Ovary (tissue), 9 donors: ENCODE data around the gene KLHL30. TPM values are rescaled to one million over a fixed set of nuclear protein-coding genes. Genes with fewer than 3 reads are reported as not detected.

ENCODE experiments used
- DNase-seq, 5 donors: peaks; one replicate each; pipeline ENCODE4 v3.0.0-alpha.2; 2019 to 2020
- H3K27ac ChIP-seq, 2 donors: fragments of 200-600 bp; one replicate each; pipeline versions ENCODE4 v1.5.1 to v1.8.0; 2019 to 2022
- H3K27me3 ChIP-seq: fragments of 200-600 bp; one replicate; pipeline ENCODE4 v1.8.0; 2022
- H3K36me3 ChIP-seq: fragments of 200-600 bp; sonication (generic); one replicate; pipeline ENCODE4 v1.5.1; 2019
- H3K4me1 ChIP-seq: one replicate; pipeline ENCODE4 v1.8.1; 2013; ENCODE audit warnings: mild to moderate bottlenecking, moderate library complexity; ENCODE audit not compliant: insufficient read depth
- H3K4me3 ChIP-seq: fragments of 200-600 bp; sonication (generic); one replicate; pipeline ENCODE4 v1.5.1; 2017
- H3K9me3 ChIP-seq, 2 donors: fragments of 200-600 bp in 1 of 2; sonication (generic) in 1 of 2; one replicate each; pipeline versions ENCODE4 v1.5.1 to v1.8.1; 2013 to 2019; ENCODE audit warnings: mild to moderate bottlenecking in 1 of 2, moderate library complexity in 1 of 2
- EP300 ChIP-seq: sonication (generic); formaldehyde crosslinking; IDR thresholded peaks from one replicate; pipeline ENCODE4 v1.6.1; 2017; ENCODE audit warnings: antibody characterized with exemption
- POLR2A ChIP-seq: fragments of 450-650 bp; IDR thresholded peaks from one replicate; pipeline ENCODE4 v1.6.1; 2017; ENCODE audit warnings: antibody characterized with exemption, mild to moderate bottlenecking, moderate library complexity
- WGBS, 3 donors: extraction: QIAGEN DNeasy Blood & Tissue Kit in 1 of 3; methylation state at CpG; one replicate each; pipeline versions ENCODE4 v1.1.5 to v1.1.7; 2013 to 2017; 5-methylcytosine and 5-hydroxymethylcytosine counted together
- intact Hi-C, 4 donors: fragments of 100-400 bp; cut with DNase I; formaldehyde crosslinking; loops; one replicate each; pipeline versions ENCODE4 v1.11.0 to v1.15.1; 2022 to 2023
- polyA plus RNA-seq, 2 donors: library from polyadenylated mRNA; stranded (reverse); fragments of 200-250 nt in 1 of 2; fragments of 350-450 nt in 1 of 2; fragmentation: Illumina TruSeq in 1 of 2; extraction: RNeasy Lipid Tissue Mini Kit (QIAGEN cat#74804) in 1 of 2; gene quantifications; one replicate each; pipeline ENCODE4 v1.2.3, GENCODE V29; 2013 to 2014
- total RNA-seq, 7 donors: library from RNA; depleted of rRNA in 2 of 7; stranded (reverse); fragments of >200 nt in 2 of 7; fragmentation: NEBNext Ultra II Directional in 3 of 7; extraction: Animal tissue kit (Norgen Biotek cat#: 25700) in 3 of 7; gene quantifications; one replicate each; pipeline versions ENCODE4 v1.1.0 to v1.2.4, GENCODE V29; 2016 to 2023
- TF ChIP-seq, protein P1 (sequence below), 3 donors: fragments of 450-650 bp in 2 of 3; fragments of 200-600 bp in 1 of 3; IDR thresholded peaks; one replicate each; pipeline versions ENCODE4 v1.5.1 to v1.8.0; 2016 to 2022; ENCODE audit warnings: antibody characterized with exemption in 3 of 3, mild to moderate bottlenecking in 1 of 3
- donor health status: DM: no; HTN: no; CAD: no; lungs with moderate emphysema.
- donor health status: DM: no; HTN: no; CAD: no.
- donor health status: Bipolar disorder and iron deficiency.
- donor health status: DM: yes; HTN: yes; CAD: no.
- donor health status: DM: no; HTN: no; CAD: no.
- donor health status: DM: yes; HTN: yes; CAD: no.

KLHL30 gene
- total and polyA plus RNA-seq, 9 donors = 0.08 to 0.74 (median 0.24) TPM; not detected in 1

DNA sequence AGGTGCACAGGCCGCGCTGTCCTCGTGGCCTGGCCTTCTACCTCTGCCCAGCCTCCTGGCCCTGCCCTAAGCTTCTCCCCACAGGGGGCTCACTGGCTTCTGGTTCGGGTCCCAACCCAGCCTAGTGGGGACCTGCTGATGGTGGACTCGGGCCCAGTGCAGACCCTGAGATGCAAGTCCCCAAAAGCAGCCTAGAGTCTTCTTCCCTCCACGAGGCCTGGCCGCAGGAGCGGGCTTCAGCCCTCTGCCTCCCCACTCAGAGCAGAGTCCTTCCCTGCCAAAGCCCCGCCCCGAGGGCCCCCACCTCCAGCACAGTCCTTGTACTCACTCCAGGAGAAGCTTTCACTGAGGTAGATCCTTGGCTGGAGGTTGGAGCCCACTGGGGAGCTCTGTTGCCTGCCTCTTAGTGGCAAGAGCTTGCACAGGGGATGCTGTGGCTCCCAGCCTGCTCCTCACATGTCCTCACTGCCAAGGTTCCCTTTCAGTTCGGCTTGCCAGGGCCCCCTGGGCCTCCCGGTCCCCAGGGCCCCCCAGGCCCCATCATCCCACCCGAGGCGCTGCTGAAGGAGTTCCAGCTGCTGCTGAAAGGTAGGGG lies 23.9 kb downstream of the KLHL30 start:
- Histone ChIP-seq H3K36me3 (no peaks in the 10 kb centered on the region), H3K4me1 (peaks cover 9% of the 10 kb centered on the region), H3K9me3 (no peaks in the 10 kb centered on the region), H3K27me3 (no peaks in the 10 kb centered on the region), H3K4me3 (no peak overlapping the region), H3K27ac (no peak overlapping the region)
- 82 to 86% (median 84%) methylated on average over 12 to 14 of the region's 14 CpGs for whole genome bisulfite sequencing, 3 donors
- no peak for TF ChIP-seq EP300
- TF ChIP-seq, protein P1, sequence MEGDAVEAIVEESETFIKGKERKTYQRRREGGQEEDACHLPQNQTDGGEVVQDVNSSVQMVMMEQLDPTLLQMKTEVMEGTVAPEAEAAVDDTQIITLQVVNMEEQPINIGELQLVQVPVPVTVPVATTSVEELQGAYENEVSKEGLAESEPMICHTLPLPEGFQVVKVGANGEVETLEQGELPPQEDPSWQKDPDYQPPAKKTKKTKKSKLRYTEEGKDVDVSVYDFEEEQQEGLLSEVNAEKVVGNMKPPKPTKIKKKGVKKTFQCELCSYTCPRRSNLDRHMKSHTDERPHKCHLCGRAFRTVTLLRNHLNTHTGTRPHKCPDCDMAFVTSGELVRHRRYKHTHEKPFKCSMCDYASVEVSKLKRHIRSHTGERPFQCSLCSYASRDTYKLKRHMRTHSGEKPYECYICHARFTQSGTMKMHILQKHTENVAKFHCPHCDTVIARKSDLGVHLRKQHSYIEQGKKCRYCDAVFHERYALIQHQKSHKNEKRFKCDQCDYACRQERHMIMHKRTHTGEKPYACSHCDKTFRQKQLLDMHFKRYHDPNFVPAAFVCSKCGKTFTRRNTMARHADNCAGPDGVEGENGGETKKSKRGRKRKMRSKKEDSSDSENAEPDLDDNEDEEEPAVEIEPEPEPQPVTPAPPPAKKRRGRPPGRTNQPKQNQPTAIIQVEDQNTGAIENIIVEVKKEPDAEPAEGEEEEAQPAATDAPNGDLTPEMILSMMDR (IDR thresholded peaks at IDR 0.05) = no peak
- intact Hi-C loops = no loop called here
- DNase-seq = peak in 2 of 5 donors; percentile 7 to 28

DNA sequence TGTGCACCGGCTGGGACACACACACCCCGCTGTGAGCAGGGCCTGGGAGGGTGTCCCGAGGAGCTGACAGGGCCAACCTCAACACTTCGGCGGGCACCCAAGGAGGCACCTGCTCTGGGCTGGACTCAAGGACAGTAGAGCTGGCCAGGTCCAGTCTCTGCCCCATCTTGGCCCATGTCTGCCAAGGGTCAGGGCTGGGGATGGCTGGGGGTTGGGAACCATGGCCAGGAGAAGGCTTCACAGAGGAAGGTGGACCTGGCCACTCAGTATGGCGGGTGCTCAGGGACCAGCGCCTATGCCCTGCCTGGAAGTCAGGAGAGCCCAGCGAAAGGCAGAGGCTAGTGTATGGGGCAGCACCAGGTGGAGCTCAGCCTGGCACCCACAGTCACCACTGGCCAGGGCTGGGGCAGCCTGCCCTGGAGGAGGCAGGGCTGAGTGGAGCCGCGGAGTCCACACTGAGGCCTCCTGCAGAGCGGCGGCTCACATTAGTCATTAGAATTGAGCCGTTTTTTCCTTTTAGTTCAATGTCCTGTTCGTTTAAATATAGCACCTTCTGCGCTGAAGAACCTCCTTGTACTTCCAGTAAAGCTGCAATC lies 24.5 kb downstream of the KLHL30 start:
- no peaks in the 10 kb centered on the region for H3K36me3 ChIP-seq
- DNase-seq = peak in 2 of 5 donors; percentile 10 to 24

DNA sequence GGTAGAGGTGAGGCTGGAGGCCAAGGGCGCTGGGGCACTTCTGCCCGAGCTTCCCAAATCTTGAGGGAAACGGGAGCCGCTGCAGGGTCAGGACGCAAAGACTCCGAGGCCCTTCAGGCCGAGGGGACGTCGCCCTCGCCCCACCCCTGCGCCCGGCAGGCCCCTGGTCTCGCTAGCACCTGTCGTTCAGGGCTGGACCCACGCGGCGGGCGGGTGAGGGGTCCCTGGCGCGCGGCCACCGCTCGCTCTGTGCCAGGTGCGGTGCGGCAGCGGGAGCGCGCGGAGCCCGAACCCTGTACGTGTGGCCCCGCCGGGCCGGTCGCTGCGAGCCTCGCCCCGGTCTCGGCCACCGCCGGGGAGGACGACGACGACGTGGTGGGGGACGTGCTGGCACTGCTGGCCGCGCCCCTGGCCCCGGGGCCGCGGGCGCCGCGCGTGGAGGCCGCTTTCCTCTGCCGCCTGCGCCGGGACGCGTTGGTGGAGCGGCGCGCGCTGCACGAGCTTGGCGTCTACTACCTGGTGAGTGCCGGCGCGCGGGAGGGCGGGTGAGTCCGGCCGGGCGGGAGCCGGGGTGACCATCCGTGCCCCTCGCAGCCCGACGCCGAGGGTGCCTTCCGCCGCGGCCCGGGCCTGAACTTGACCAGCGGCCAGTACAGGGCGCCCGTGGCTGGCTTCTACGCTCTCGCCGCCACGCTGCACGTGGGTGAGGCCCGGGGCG lies 25.2 kb downstream of the KLHL30 start:
- intact Hi-C loops = no loop called here
- no peak overlapping the region for H3K4me3 ChIP-seq
- WGBS, 3 donors = 1 to 5% (median 4%) methylated on average over 46 to 95 of the region's 95 CpGs
- TF ChIP-seq, protein P1 (IDR thresholded peaks at IDR 0.05) = no peak
- TF ChIP-seq POLR2A (no peak), EP300 (no peak)
- H3K27me3 ChIP-seq = no peaks in the 10 kb centered on the region
- DNase-seq = peak in 1 of 5 donors; percentile 30
- no peak overlapping the region for H3K27ac ChIP-seq
- peaks cover 9% of the 10 kb centered on the region for H3K4me1 ChIP-seq
- H3K9me3 ChIP-seq = no peaks in the 10 kb centered on the region
- no peaks in the 10 kb centered on the region for H3K36me3 ChIP-seq

More for the DNA sequence above, 24.5 kb downstream of the KLHL30 start:
- peaks cover 9% of the 10 kb centered on the region for H3K4me1 ChIP-seq
- TF ChIP-seq, protein P1 (IDR thresholded peaks at IDR 0.05) = no peak
- no peak overlapping the region for H3K27ac ChIP-seq
- H3K9me3 ChIP-seq = no peaks in the 10 kb centered on the region
- H3K27me3 ChIP-seq = no peaks in the 10 kb centered on the region
- H3K4me3 ChIP-seq = no peak overlapping the region
- intact Hi-C loops = no loop called here
- WGBS, 3 donors = 62 to 73% (median 65%) methylated on average over 15 of the region's 15 CpGs

DNA sequence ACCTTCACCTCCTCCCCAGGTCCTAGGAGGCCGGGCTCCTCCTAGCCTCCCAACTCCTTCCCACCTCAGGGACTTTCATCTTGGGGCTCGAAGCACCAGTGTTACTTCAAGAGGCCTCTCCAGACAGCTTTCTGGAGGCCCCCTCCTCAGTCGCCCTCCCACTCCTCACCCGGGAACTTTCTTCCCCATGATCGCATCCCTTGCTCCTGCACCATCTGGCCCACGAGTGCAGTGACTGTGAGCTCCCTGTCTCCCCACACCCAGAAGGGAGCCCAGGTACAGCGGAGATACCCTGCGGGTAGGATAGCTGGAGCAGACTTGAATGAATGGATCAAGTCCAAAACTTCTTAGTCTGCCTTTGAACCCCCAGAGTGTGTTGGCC lies 26.4 kb downstream of the KLHL30 start:
- intact Hi-C loops = no loop called here
- H3K4me1 ChIP-seq = peaks cover 9% of the 10 kb centered on the region
- no peak overlapping the region for H3K27ac ChIP-seq
- no peaks in the 10 kb centered on the region for H3K27me3 ChIP-seq
- H3K36me3 ChIP-seq = no peaks in the 10 kb centered on the region
- no peak overlapping the region for H3K4me3 ChIP-seq
- TF ChIP-seq, protein P1 (IDR thresholded peaks at IDR 0.05) = no peak
- TF ChIP-seq POLR2A = no peak
- no peak for TF ChIP-seq EP300
- DNase-seq = peak in 2 of 5 donors; percentile 11 to 14
- H3K9me3 ChIP-seq = no peaks in the 10 kb centered on the region
- WGBS, 3 donors = 83 to 91% (median 90%) methylated on average over 8 of the region's 8 CpGs
